GM18868 (cell line): ENCODE results near the gene CACNA1C.

ENCODE experiments used
- ATAC-seq: cut with Tn5 transposase; IDR thresholded peaks from one replicate; pipeline ENCODE4 v1.9.1; 2021; ENCODE audit warnings: mild to moderate bottlenecking, moderate library complexity; ENCODE audit not compliant: unreplicated experiment

Gene CACNA1C

DNA sequence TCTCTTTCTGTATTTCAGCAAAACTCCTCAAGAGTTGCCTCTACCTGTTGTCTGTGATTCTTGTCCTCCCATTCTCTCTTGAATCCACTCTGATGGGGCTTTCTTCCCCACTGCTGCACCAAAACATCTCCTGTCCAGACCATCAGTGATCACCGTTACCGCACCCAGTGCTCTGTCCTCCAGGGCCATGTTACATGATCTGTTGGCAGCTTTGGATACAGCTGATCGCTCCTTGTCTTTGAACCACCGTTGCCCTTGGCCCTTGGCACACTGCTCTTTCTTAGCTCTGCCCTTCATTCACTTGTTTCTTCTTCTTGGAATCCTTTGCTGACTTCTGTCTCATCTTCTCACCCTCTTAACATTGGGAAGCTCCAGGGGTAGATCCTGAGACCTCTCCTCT is 408.3 kb downstream of the CACNA1C start:
- no peak for ATAC-seq

DNA sequence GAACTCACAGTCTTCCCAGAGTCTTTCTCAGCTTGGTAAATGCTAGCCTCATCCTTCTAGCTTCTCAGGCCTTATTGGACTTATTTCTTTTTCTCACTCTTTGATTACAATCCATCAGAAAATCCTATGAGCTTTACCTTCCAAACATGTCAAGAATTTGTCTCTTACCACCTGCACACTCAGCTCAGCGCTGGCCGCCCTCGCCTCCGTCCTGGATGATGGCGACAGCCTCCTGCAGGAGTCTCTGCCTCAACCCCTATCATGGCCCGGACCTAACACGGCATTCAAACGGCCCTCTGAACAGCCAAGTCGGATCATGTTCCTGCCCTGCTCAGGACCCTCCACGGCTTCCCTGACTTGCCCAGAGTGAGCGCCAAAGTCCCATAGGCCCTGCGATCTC is 408.9 kb downstream of the CACNA1C start:
- no peak for ATAC-seq

DNA sequence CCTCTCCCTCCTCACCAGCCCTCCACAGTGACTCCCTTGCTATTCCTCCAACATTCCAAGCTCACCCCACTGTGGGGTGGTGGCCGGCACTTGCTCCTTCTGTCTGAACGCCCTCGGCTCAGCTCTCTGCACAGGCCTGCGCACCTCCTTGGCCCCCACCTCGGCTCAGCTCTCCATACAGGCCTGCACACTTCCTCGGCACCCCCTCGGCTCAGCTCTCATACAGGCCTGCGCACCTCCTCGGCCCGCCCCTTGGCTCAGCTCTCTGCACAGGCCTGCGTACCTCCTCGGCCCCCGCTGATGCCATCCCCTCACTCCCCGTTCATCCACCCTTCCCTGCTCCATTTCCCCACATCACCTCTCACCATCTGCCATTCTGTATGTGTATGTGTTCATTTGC is 409.3 kb downstream of the CACNA1C start:
- no peak for ATAC-seq

DNA sequence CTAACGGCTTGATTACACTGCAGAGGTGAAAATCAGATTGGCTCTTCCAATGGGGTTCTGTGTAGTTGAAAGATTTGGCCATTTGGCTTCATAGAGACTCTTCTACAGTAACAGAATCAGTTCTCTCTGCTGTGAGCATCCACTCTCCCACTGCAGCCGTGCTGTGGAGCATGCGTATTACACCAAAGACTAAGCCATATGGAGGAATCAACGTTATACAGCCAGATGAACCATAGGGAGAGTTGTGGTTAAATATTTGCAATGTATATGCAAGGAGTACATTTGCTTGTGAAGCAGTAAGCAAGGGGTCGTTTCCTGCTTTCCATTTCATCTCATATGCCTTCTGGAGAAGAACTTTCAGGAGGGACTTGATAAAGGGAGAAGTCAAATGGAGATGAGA is 410.9 kb downstream of the CACNA1C start:
- no peak for ATAC-seq

DNA sequence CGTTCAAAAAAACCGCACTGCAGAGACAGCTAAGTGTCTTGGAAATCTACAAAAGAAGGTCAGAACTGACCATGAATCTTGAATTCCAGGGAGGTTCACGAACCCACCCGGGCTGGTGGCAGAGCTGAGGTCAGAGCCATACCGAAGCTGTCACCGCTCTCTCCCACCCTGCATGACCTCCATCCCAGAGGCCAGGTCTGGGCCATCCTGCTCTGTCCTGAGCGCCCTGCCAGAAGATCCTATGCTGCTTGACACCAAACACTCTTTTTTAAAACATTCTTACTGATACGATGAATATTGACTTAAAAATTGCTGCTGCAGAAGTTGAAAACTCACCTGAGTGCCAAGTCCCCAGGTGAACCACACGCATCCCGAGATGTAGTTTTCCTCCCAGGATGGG is 412.9 kb downstream of the CACNA1C start:
- ATAC-seq = no peak

DNA sequence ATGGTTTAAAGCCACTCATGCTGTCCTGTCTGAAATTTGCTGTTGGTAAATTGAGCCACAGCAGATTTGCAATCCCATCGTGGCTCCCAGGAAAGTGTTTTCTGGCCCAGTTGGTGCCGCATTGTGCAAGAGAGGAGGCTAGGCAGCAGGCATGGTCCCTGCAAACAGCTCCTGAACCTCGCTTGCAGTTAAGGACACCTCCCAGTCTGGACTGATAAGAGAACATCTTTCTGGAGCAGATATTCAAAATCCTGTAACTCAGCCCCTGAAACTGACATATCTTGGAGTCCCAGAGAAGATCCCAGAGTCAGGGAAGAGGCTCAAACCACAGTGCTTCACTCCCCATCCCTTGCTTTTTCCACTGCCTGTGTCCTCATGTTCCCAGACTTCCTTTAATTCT is 413.4 kb downstream of the CACNA1C start:
- ATAC-seq = no peak

DNA sequence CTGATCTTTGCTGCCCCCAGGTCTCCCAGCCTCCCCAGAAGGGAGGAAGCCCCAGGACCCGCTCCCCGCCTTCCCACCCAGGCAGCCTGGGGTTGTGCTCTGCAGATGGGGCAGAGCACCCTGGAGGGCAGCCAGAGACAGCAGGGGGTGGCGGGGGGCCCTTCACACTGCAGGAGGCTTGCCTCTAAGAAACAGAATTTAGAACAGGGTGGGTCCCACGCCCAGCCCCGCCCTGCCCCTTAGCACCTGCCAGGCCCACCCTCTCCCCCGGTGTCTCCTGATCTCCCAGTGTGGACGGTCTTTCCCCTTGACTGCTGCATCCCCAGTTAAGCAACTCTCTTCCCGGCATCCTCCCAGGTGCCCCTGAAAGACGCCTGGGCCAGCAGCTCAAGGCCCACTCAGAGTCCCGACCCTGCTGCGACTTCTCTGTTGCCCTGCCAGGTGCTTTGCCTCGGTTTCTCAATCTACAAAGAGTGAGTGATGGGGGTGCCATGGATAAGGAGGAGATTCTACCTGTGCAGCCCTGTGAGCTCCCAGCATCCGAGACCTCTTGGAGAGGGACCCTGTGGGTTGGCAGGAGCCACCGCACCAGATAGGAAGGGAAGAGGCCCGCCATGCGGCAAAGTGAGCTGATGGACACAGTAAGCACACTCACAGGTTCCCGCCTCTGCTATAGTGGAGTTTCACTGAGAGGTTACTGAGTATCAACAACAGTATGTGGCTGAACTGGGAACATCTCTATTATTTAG is 414.8 kb downstream of the CACNA1C start:
- no peak for ATAC-seq

DNA sequence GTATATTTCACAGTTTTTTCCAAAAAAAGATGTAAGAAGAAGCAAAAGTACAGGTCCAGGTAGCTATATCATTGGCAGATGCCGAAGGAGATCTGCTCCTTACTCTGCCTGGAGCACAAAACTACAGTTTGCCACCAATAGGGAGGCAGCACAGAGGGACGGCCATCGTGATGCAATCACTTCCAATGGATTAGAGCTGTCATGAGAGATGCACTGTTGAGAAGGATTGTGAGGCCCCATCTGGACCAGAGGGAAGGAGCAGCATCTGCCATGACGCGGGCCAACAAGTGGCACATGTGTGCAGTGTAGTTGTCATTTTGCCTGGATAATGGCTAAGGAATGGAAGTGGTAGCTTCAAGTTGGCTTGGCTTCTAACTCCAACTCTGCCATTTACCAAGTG is 423.2 kb downstream of the CACNA1C start:
- ATAC-seq = no peak

DNA sequence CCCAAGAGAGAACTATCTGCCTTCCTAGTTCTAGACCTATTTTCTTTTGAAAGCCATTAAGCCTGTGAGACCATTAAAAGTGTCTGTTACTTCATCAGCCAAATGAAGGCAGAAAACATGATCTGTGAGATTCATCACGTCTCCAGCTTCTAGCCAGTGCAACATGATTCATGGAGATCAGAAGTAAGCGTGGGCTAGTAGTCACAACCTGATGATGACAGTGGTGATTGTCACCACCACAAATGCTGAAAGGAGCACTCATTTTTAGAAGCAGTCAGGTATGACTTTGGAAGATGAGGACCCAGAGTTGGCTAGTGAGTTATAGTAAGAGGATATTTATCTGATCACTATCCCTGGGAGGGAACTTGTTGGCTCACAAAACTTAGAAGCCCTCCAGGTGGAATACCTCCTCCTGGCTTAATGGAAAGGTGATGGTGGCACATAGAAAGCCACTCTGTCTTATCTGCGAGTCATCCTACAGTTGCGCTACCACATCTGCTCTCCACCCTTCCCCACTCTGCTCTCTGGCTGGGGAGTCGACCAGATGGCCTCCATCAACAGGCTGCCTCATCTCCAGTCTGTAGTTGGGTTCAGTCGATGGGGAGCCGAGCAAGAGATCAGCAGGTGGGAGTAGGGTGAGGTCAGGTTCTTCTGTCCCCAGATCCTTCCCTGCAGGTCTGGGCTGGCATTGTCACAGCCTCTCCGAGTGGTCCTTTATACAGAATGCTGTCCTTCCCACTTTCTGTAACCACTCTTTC is 424.4 kb downstream of the CACNA1C start:
- ATAC-seq = no peak

DNA sequence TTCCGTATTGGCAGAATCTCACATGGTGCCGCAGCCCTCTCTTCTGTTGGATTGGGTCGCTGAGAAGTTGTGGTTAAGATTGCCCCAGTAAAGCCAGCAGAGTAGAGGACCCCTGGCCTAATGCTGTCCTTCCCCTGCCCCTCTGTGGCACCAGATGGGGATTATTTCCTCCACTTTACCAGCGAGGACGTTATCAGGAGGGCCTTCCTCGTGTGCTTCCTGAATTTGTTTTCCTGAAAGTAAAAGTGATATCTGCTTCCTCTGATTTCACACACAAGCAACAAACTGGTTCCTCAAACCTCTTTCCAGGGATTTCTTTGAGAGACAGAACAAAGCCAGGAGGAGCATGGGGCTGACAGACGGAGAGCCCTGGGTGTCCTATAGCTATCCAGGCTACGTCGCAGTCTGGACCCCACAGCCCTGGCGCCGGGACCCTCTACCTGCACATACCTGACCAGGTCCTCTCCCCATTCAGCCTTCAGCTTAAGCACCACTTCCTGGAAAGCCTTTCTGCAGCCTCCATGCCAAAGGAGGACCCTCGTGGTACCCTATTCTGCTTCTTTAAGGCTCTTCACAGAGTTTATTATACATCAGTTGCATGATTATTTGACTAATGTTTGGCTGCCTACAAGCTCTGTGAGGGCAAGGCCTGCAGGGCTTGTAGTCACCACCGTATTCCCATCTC is 427.2 kb downstream of the CACNA1C start:
- ATAC-seq = no peak

DNA sequence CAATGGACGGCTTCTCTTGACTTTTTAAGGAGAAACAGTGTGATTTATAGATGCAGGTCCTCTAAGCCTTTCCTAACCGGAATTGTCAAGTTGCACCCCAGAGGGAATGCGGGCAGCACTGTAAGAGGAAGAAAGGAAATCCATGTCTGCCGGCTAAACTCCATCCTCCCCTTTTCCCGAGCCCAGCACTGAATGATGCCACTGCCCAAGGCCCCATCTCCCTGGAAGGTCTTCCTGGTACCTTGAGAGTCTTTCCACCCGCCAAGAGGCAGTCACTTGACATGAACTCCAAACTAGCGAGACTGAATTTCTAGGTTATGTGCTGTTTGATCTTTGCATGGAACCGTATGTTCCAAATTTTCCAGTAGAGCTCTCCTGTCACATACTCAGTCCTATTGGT is 428.6 kb downstream of the CACNA1C start:
- no peak for ATAC-seq

DNA sequence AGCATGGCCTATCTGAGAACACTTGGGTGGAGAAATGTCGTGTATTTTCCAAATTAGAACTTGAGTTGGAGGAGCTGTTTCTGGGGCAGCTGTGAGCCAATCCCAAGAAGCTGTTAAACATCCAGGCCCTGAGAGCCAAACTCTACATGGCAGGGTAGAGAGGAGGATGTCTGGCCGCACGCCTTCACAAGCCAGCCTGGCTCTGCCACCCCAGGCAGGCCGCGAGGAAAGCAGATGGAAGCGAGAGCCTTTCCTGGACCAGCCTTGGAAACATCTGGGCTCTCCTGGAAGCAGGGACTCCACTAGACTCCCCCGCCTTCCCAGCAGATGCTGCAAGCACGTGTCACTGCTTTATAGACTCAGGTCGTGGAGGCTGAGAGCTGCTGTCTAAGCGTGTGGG is 429.2 kb downstream of the CACNA1C start:
- ATAC-seq = no peak

DNA sequence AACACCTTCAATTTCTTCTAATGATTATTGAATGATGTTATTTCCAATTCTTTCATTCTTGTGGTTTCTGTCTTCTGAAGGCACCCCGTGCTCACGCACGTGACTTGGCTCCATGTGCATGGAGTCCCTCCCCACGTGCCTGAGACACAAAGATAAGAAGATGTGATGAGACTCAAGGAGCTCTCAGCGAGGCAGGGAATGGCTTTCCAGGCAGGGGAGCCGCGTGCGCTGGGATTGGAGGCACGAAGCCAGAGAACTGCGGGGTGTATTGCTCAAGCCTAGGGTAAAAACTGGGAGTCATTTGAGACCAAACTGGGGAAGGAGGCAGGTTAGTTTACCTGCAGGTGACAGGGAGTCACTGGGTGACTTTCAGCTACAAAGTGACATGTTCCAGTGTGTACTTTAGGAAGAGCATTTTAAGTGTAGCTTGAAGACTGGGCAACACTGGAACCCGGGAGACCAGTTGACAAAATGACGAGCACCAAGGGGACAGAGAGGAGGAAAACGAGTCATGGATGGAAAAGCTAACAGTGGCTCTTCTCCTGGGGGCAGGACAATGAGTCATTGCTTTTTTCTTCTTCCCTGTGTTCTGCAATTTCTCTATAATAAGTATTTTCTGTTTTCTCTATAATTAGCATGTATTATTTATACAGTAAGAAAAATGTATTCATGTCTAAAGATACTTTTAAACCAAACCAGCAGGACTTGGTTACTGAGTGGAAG is 430.3 kb downstream of the CACNA1C start:
- ATAC-seq = no peak

DNA sequence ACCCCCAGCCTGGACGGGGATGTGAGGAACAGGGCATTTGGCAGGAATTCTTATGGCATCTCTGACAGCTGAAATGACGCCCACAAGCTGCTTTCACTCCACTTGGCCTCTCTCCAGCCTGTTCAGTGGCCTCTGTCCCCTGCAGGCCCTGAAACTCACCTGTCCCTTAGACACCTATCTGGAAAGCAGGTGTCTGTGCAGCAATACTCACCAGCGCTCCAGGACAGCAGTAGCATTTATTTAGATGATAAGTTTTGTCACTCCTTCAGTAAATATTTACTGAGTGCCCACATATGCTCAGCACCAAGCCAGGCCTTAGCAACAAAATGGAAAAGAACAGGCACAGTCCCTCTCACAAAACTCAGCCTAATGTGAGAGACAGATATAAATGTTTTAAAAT is 430.9 kb downstream of the CACNA1C start:
- no peak for ATAC-seq

DNA sequence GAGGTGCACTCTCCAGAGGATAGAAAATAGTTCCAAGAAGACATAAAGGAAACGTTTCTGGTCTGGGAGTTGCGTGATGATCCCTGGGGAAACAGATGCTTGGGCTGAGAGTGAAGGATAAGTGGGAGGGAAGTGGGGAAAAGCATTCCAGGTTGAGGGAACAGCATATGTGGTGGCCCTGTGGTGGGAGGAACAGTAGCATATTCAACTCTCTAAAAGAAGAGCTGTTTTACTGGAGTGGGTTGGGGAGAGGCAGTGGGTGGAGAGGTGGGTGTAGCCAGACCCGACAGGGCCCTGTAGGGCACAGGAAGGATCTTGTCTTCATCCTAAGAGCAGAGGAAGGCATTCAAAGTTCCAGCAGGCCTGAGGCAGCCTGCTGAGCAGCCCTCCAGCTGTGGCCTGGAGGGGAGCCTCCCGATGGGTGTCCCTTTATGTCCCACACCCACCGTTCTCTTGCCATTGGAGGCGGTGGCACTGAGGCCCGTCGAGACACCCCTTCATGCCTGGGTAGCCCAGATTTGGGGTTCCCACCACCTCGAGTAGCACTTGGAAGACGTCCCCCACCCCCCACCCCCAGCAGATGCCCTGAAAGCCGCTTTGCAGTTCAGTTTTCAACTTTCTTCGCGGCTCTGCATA is 431.5 kb downstream of the CACNA1C start:
- no peak for ATAC-seq

DNA sequence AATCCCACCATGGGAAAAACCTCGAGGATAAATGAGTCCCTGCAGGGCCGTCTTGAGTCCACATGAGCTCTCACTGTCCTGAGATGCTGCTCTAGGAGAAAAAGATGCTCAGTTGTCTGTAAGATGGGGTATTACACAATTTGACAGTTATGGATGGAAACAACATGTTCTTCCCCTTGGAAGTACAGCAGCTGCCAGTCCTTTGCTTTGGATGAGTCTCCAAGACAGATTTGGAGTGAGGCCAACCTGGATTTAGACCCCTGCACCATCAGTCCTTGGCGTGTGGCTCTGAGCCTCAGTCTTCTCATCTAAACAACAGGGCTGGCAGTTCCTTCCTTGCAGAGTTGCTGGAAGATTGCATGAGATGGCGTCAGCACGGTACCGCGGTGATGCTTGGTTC is 432.9 kb downstream of the CACNA1C start:
- no peak for ATAC-seq

DNA sequence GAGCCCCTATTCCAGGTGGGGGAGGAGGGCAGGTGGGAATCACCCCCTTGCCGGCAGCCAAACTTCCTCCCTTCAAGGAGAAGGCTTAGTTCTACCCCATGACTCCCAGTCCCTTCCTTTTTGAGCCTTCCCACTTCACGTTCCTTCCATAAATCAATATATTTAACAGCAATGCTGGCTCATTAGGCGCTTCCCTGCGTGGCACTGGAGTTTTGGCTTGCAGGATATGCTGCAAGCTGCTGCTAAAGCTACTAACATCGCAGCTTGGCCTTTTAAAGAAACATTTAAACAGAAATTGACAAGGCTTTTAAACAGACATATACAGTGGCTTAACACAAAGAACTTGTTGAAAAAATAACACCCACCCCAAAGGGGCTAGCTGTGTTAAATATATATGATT is 434.0 kb downstream of the CACNA1C start:
- ATAC-seq = no peak

DNA sequence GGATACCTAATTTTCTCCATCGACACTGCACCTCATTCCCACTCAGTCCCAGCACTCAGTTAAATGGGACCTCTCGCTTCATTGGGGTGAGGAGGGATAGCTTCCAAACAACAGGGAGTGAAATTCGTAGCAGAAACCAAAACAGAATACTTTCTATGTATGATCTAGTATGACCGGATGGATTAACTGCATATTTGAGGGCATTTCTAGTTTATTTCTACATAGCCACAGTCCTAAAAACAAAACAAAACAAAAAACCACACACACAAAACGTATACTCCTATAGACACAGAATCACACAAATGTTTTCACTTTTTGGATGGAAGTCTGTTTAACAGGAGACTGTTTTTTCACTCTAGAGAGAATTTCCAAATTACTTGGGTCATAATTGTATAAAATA is 434.5 kb downstream of the CACNA1C start:
- ATAC-seq = no peak

DNA sequence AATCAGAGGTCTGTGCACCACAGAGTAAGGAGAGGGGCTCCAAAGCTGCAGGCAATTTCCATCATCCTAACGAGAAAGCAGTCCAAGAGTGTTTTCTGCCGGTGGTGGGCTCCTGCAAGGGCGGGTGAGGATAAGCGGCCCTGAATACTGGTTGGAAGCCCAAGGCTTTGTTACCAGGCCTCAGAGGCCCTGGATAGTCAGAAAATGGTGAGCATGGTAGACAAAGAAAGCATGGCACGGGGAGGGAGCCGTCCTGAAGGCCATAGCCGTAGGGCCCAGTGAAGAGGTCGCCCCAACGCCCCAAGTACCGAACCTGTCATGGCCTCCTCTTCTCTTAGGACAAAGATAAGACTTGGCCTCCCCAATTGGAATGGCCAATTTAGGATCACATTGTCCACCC is 435.3 kb downstream of the CACNA1C start:
- no peak for ATAC-seq

DNA sequence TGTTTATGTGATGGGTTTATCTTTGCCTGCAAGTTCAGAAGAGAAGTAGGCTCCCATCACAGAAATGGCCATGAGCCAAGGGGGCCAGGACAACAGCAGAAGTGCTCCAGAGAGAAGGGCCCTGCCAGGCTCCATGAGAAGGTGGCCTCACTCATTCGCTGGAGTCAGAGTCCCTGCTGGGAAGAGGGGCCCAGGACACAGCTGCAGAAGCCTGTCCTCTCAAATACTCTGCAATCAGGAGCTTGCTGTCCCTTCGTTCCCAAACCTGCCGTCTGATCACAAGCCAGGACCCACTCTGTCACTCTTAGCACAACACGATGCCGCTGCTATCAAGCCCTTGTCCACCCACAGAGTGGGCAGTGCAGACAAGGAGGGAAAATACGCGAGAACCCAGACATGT is 435.8 kb downstream of the CACNA1C start:
- ATAC-seq = no peak

DNA sequence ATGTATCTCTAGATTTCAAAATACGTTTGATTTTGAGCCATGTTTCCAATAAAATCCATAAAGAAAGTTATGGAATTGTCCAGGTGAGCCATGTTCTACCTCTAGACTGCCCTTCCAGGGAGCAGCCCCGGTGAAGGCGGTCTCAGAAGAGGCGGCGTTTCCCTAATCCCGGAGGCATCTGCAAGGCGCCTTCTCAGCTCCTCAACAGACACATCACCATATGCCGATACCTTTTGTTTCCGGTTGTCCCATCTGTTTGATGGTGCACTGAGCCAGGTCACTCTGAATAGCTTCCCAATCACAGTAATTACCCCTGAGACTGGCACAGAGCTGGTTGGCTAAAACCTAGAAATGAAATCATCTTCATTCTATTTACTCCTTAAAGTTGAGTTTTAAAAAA is 436.5 kb downstream of the CACNA1C start:
- no peak for ATAC-seq
